Tibial nerve (tissue), 4 donors: ENCODE data around the gene MEGF6. TPM values are rescaled to one million over a fixed set of nuclear protein-coding genes. Genes with fewer than 3 reads are reported as not detected.

Experiments used
- DNase-seq, 2 donors: peaks; one replicate each; pipeline ENCODE4 v3.0.0-alpha.2; 2019; ENCODE audit warnings: low spot score in 2 of 2
- H3K27ac ChIP-seq, 4 donors: fragments of 200-600 bp; sonication (generic) in 3 of 4; one replicate each; pipeline ENCODE4 v1.5.1; 2017 to 2019; ENCODE audit warnings: mild to moderate bottlenecking in 1 of 4
- H3K27me3 ChIP-seq, 2 donors: fragments of 200-600 bp; sonication (generic) in 1 of 2; one replicate each; pipeline versions ENCODE4 v1.5.1 to v1.6.0; 2017 to 2019
- H3K36me3 ChIP-seq, 3 donors: fragments of 200-600 bp; sonication (generic); one replicate each; pipeline ENCODE4 v1.5.1; 2018 to 2019
- H3K4me1 ChIP-seq, 4 donors: fragments of 200-600 bp; sonication (generic) in 3 of 4; one replicate each; pipeline ENCODE4 v1.5.1; 2017 to 2019
- H3K4me3 ChIP-seq, 4 donors: fragments of 200-600 bp; sonication (generic) in 3 of 4; one replicate each; pipeline ENCODE4 v1.5.1; 2017 to 2019; ENCODE audit warnings: mild to moderate bottlenecking in 1 of 4, moderate library complexity in 1 of 4
- H3K9me3 ChIP-seq, 4 donors: fragments of 200-600 bp; sonication (generic) in 3 of 4; one replicate each; pipeline ENCODE4 v1.5.1; 2017 to 2019
- CTCF ChIP-seq, 5 experiments: fragments of 200-600 bp in 3 of 5; fragments of 450-650 bp in 2 of 5; sonication (generic) in 3 of 5; IDR thresholded peaks; one replicate each; pipeline ENCODE4 v1.5.1; 2016 to 2019; ENCODE audit warnings: antibody characterized with exemption in 5 of 5, mild to moderate bottlenecking in 3 of 5, moderate library complexity in 2 of 5
- EP300 ChIP-seq, 2 donors: sonication (generic); formaldehyde crosslinking; IDR thresholded peaks; one replicate each; pipeline ENCODE4 v1.6.1; 2017; ENCODE audit warnings: antibody characterized with exemption in 2 of 2, mild to moderate bottlenecking in 1 of 2
- POLR2A ChIP-seq, 2 donors: fragments of 450-650 bp; IDR thresholded peaks; one replicate each; pipeline ENCODE4 v1.6.1; 2017; ENCODE audit warnings: antibody characterized with exemption in 2 of 2, mild to moderate bottlenecking in 2 of 2, moderate library complexity in 2 of 2
- WGBS, 2 donors: methylation state at CpG; one replicate each; pipeline ENCODE4 v1.1.5; 2018; 5-methylcytosine and 5-hydroxymethylcytosine counted together
- total RNA-seq, 4 donors: library from RNA; depleted of rRNA; stranded (reverse); fragments of >200 nt; gene quantifications; one replicate each; pipeline ENCODE4 v1.1.0, GENCODE V29; 2016

MEGF6 gene
- total RNA-seq, 4 donors from 2014 or later = 25.3 to 63.3 (median 42.8) TPM

GRCh38 chr1:3657578-3658230 lies 46.4 kb upstream of the MEGF6 start:
- no peak for TF ChIP-seq POLR2A (IDR thresholded peaks at IDR 0.05)
- TF ChIP-seq EP300 (IDR thresholded peaks at IDR 0.05) = no peak
- no peak for TF ChIP-seq CTCF (IDR thresholded peaks at IDR 0.05)

GRCh38 chr1:3657096-3657475 lies 45.8 kb upstream of the MEGF6 start:
- H3K9me3 ChIP-seq = no peaks in the 10 kb centered on the region
- no peak overlapping the region for H3K27ac ChIP-seq
- no peak overlapping the region for H3K4me3 ChIP-seq
- H3K36me3 ChIP-seq = no peaks in the 10 kb centered on the region
- H3K27me3 ChIP-seq = peaks cover 0 to 62% of the 10 kb centered on the region in 2 donors
- WGBS, 2 donors = 73 to 75% methylated on average over 6 of the region's 6 CpGs
- no peak for DNase-seq
- H3K4me1 ChIP-seq = peaks cover 0 to 11% (median 4%) of the 10 kb centered on the region in 4 donors
- TF ChIP-seq CTCF (IDR thresholded peaks at IDR 0.05) = no peak
- no peak for TF ChIP-seq EP300 (IDR thresholded peaks at IDR 0.05)
- TF ChIP-seq POLR2A (IDR thresholded peaks at IDR 0.05) = no peak

More at GRCh38 chr1:3657578-3658230, 46.4 kb upstream of the MEGF6 start:
- WGBS, 2 donors = 60 to 66% methylated on average over 26 of the region's 26 CpGs
- Histone ChIP-seq H3K36me3 (no peaks in the 10 kb centered on the region), H3K27ac (no peak overlapping the region), H3K9me3 (no peaks in the 10 kb centered on the region), H3K27me3 (peaks cover 0 to 63% of the 10 kb centered on the region in 2 donors), H3K4me1 (peaks cover 0 to 5% (median 1%) of the 10 kb centered on the region in 4 donors), H3K4me3 (no peak overlapping the region)
- DNase-seq = no peak

- Histone ChIP-seq H3K4me3 (no peak overlapping the region), H3K4me1 (peaks cover 0 to 17% (median 9%) of the 10 kb centered on the region in 4 donors), H3K9me3 (no peaks in the 10 kb centered on the region), H3K27me3 (peaks cover 0 to 65% of the 10 kb centered on the region in 2 donors), H3K27ac (no peak overlapping the region), H3K36me3 (no peaks in the 10 kb centered on the region)
- WGBS, 2 donors = 82 to 85% methylated on average over 13 of the region's 13 CpGs
- no peak for DNase-seq
- TF ChIP-seq POLR2A (IDR thresholded peaks at IDR 0.05) (no peak), CTCF (IDR thresholded peaks at IDR 0.05) (no peak), EP300 (IDR thresholded peaks at IDR 0.05) (no peak)
These were observed 45.3 kb upstream of the MEGF6 start for GRCh38 chr1:3656450-3657095.

- DNase-seq = no peak
- H3K27ac ChIP-seq = no peak overlapping the region
- H3K4me3 ChIP-seq = no peak overlapping the region
- 80 to 85% methylated on average over 22 of the region's 22 CpGs for WGBS, 2 donors
- H3K9me3 ChIP-seq = no peaks in the 10 kb centered on the region
- no peak for TF ChIP-seq CTCF (IDR thresholded peaks at IDR 0.05)
- H3K36me3 ChIP-seq = no peaks in the 10 kb centered on the region
- H3K27me3 ChIP-seq = peaks cover 5 to 79% of the 10 kb centered on the region in 2 donors
- peaks cover 0 to 32% (median 21%) of the 10 kb centered on the region in 4 donors for H3K4me1 ChIP-seq
These were observed 43.4 kb upstream of the MEGF6 start for GRCh38 chr1:3654549-3655281.

- Histone ChIP-seq H3K27ac (no peak overlapping the region), H3K27me3 (peaks cover 5 to 69% of the 10 kb centered on the region in 2 donors), H3K9me3 (no peaks in the 10 kb centered on the region), H3K4me1 (peaks cover 0 to 46% (median 21%) of the 10 kb centered on the region in 4 donors), H3K36me3 (no peaks in the 10 kb centered on the region), H3K4me3 (no peak overlapping the region)
- TF ChIP-seq CTCF (IDR thresholded peaks at IDR 0.05) = no peak
- WGBS, 2 donors = 41 to 50% methylated on average over 10 of the region's 10 CpGs
- DNase-seq = no peak
These were observed 41.9 kb upstream of the MEGF6 start for GRCh38 chr1:3653286-3653618.
